Dermis lymphatic vessel endothelial cell (primary cell): ENCODE results near the gene TMSB15C. TPM values are rescaled to one million over a fixed set of nuclear protein-coding genes. Genes with fewer than 3 reads are reported as not detected.

Experiments
- total RNA-seq: library from RNA; depleted of rRNA; stranded (reverse); fragments of >200 nt; gene quantifications from 2 replicates; pipeline ENCODE4 v1.2.1, GENCODE V29; 2014

Gene TMSB15C
- 3.9 and 8.5 TPM in 2 replicates for total RNA-seq

GRCh38 chrX:104075778-104076445 is at the start of gene TMSB15C:
Gene TMSB15C, minus strand, starts transcription at chrX:104076236.

GRCh38 chrX:104112326-104112951 is 36.4 kb upstream of the TMSB15C start, which contains the start of gene ZCCHC18:
Gene ZCCHC18, plus strand, starts transcription at chrX:104112523. Its CDS starts 1,589 bp downstream, at chrX:104114112.

GRCh38 chrX:104039689-104040505 is 36.1 kb downstream of the TMSB15C start, which contains the start of gene H2BW2:
Gene H2BW2, plus strand, starts transcription at chrX:104039956. Its CDS starts 39 bp downstream, at chrX:104039995.

Other genes starting within 250 kb of the TMSB15C start
- 0.87 and 1.5 TPM in 2 replicates for gene RAB9B, start 244.0 kb downstream of the TMSB15C start, total RNA-seq
- 5.7 and 5.9 TPM in 2 replicates for gene TMSB15B, start 113.6 kb downstream of the TMSB15C start, total RNA-seq
- gene H2BW1, start 62.5 kb downstream of the TMSB15C start, total RNA-seq, result not detected in 2 replicates
- not detected in 2 replicates for gene H2BW2, start 36.3 kb downstream of the TMSB15C start, total RNA-seq
- 0.98 and 2.9 TPM in 2 replicates for gene ZCCHC18, start 36.3 kb upstream of the TMSB15C start, total RNA-seq
- gene SLC25A53, start 80.8 kb upstream of the TMSB15C start, total RNA-seq, result 11.5 and 13.7 TPM in 2 replicates
- gene FAM199X, start 90.2 kb upstream of the TMSB15C start, total RNA-seq, result 26.0 and 28.9 TPM in 2 replicates
- 0.17 and 0.22 TPM in 2 replicates for gene ESX1, start 178.7 kb upstream of the TMSB15C start, total RNA-seq